HG03103 (cell line): ENCODE results near the gene MPO.

Experiments
- ATAC-seq: cut with Tn5 transposase; IDR thresholded peaks from one replicate; pipeline ENCODE4 v1.9.1; 2021; ENCODE audit warnings: low read depth; ENCODE audit not compliant: unreplicated experiment

The MPO gene

GRCh38 chr17:58242171-58242784, 38.5 kb downstream of the MPO start:
- no peak for ATAC-seq

GRCh38 chr17:58239987-58240386, 40.7 kb downstream of the MPO start:
- ATAC-seq, result no peak

- ATAC-seq, result no peak
These were observed 42.5 kb downstream of the MPO start, which contains the start of gene LPO for GRCh38 chr17:58238147-58238634. TSS of gene LPO (plus strand) at chr17:58238584. CDS start at chr17:58242980, 4,396 bp downstream.

- no peak for ATAC-seq
These were observed 44.3 kb downstream of the MPO start for GRCh38 chr17:58236394-58236793.

GRCh38 chr17:58235821-58236220, 44.9 kb downstream of the MPO start:
- no peak for ATAC-seq

GRCh38 chr17:58234512-58234911, 46.2 kb downstream of the MPO start:
- ATAC-seq, result no peak

- ATAC-seq, result peak; percentile 82
These were observed 47.2 kb downstream of the MPO start for GRCh38 chr17:58233543-58233942.

- no peak for ATAC-seq
These were observed 48.0 kb downstream of the MPO start for GRCh38 chr17:58232707-58233156.

- ATAC-seq, result no peak
These were observed 49.1 kb downstream of the MPO start for GRCh38 chr17:58231641-58232040.

GRCh38 chr17:58229881-58230280, 50.9 kb downstream of the MPO start:
- ATAC-seq, result no peak

- ATAC-seq, result no peak
These were observed 51.4 kb downstream of the MPO start for GRCh38 chr17:58229384-58229783.

GRCh38 chr17:58228679-58229078, 52.1 kb downstream of the MPO start:
- ATAC-seq, result no peak

GRCh38 chr17:58227733-58228132, 53.0 kb downstream of the MPO start:
- ATAC-seq, result no peak

- no peak for ATAC-seq
These were observed 56.4 kb downstream of the MPO start for GRCh38 chr17:58224315-58224714.
